Activated T-cell treated with anti-CD3 and anti-CD28 coated beads for 1 hour (primary cell): Measurements from ENCODE around the gene HAO1.
"Not testable (repeated sequence)": the region's sequence is repeated elsewhere in the genome, so short reads cannot be mapped to it uniquely, and the experiment has no call there.

Experiments used
- DNase-seq: peaks from one replicate; pipeline ENCODE4 v3.0.0-alpha.2; 2020; ENCODE audit warnings: low read depth

The HAO1 gene

DNA sequence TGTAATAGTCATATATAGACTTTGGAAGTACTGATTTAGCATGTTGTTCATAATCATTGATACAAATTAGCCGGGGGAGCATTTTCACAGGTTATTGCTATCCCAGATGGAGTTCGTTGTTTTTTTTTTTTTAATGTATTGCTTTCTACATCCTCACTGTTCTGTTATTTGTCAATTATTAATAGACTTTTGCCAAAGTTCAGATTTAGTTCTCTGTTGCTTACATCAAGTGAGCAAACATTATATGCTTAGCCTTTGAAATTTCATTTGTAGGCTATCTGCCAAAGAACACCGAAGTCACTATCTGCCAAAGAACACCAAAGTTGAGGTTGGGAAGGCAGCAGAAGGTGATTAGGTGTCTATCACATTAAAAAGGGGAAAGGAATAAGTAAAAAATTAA is at the start of gene HAO1:
TSS of gene HAO1 (minus strand) at position 118 of the 400 bp plus-strand sequence. CDS start at position 82, 36 bp downstream.
- no peak for DNase-seq

DNA sequence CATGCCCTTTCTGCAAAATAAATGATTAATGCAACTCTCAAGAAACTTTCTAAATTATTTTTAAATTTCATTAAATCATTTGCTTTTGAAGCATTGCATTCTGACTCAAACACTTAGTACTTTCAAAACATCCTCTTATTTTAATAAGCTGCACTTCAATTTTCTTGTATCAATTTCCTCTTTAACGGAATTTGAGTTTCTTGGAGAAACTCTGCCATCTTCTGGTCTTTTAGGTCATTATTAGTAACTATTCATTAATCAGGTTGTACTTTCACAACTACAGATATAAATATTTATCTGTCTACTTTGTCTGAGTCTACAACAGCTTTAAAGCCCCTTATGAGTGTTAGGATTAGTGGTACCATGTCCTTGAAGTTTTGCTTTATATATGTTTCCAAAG is 49.1 kb upstream of the HAO1 start:
- DNase-seq: no peak

DNA sequence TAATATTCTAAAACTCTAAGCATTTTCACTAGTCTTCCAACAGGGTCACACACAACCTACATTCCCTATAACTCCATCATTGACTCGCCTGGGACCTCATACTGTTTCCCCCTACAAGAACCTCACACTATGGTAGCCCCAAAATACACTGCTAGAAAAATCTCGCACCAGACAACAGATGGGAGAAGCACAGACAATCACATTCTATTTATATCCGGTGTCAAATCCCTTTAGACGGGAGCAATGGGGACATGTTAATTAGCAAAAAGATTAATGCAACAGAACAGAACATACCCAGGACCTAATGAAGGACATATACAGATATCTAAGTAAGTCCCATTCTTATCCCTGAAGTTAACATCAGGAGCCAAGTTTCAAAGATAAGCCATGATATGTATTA is 45.7 kb upstream of the HAO1 start:
- no peak for DNase-seq

DNA sequence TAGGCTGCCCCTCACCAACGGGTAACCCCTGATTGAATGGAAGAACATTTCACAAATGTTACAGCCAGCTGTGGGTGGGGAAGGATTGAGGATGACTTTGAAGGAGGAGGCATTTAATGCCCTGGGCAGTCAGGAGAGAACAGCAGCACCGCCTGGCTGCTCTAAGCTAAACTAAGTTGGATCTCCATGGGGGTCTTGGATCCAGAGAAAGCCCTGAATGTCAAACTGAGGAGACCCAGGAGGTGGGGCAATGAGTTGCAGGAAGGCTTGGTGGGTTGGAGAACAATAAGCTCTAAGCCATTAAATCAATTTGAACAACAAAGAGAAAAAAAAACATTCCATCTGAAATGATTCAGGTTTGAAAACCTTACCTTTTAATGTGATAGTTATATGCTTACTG is 43.9 kb upstream of the HAO1 start:
- no peak for DNase-seq

DNA sequence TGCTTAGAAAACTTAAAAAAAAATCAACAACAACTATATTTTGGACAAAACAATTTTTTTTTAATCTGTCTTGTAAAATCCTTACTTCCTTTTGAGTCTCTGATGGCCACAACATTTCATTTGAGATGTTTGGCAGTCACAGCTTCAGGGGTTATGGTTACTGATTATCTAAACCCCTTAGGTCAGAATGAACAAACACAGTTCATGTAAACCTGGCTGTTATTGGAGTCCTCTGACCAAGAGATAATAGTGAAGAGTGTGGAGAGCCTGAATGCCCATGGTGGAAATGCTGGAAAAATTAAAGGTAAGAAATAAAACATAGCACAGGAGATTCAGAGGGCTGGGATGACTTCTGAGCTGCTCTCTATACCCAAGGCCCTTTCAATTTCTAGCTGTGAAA is 41.1 kb upstream of the HAO1 start:
- DNase-seq: no peak

DNA sequence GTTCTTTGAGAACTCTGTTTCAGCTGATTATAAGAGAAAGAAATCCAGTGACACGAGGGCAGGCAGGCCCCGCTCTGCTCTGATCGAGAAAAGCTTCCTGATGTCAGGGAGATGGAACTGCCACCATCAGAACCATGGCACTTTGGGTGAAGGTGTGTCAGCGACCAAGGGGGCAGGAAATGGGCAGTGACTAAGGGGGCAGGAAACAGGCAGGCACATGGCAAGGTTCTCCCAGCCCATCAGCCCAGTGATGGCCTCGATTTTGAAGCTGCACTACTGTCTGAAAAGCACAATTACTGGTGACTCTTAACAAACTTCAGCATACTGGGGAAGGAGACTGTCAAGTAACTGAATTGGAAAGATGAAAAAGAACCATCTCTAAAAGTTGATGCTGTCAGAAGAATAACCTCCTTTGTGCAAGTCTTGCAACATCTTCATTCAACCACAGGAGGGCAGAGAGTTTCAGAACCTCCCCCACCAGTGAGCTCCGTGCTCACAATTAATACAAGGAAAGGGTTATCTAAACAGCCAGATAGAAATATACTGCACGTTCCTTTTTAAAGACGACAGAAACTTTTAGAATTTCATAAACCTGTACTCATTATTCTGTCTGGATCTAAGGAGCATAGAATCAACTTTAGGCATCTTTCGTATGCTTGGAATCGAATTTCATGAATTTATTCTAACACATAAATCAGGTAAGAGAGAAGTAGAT is 40.2 kb upstream of the HAO1 start:
- DNase-seq: no peak

DNA sequence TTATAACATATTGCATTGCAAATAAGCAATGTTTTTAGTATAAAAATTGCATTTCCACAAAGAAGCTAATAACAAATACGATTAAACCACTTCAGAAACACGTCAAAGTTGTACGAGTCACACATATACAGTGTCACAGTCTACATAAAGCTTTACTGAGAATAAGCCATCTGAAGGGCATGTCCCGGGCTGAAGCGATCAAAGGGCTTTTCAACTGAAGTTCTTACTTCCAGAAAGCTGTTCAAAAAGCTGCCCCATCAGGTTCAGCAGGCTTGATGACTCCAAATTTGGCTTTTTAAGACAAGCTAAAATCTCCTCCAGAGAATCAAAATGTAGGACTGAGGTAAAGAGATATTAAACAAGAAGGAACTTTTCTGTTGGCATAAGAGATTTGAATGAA is 37.5 kb upstream of the HAO1 start:
- no peak for DNase-seq

DNA sequence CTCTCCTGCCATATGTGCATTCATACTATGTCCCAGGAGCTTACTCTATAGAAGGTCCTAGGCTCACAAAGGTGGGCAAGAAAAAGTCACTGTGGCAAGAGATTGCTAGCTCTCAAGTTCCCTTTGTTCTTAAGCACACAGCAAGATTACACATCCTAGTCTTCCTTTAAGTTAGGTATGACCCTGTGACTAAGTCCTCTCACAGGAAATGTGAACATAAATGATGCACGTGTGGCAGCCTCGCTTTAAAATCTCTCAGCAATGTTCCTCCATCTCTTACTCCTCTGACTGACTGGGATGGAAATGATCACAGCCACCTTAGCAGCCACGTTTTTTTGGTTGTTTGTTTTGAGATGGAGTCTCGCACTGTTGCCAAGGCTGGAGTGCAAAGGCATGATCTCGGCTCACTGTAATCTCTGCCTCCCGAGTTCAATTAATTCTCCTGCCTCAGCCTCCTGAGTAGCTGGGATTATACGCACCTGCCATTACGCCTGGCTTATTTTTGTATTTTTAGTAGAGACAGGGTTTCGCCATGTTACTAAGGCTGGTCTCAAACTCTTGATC is 35.7 kb upstream of the HAO1 start:
- DNase-seq: no peak

DNA sequence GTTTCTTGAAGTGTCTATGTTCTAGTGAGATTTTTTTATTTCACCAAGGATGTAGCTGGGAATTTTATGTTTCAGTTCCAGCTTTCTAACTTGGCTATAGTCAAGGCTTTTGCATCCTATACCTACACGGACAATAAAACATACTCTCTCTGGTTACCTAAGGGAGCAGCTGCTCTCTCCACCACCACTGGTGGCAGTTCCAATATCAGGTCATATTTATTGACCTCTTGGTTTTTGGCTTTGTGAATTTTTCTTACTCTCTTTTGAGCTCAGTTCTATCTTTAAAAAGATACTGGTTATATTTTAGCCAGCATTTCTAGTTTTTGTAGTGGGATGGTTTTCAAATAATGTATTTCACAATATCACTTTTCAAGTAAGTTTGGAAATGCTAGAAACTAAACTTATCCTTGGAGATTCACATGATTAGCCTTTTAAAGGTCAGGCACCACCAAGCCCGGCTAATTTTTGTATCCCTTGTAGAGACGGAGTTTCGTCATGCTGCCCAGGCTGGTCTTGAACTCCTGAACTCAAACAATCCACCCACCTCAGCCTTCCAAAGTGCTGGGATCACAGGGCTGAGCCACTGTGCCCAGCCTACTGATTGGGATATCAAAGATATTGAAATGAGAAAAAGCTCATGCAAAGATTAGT is 34.7 kb upstream of the HAO1 start:
- no peak for DNase-seq

DNA sequence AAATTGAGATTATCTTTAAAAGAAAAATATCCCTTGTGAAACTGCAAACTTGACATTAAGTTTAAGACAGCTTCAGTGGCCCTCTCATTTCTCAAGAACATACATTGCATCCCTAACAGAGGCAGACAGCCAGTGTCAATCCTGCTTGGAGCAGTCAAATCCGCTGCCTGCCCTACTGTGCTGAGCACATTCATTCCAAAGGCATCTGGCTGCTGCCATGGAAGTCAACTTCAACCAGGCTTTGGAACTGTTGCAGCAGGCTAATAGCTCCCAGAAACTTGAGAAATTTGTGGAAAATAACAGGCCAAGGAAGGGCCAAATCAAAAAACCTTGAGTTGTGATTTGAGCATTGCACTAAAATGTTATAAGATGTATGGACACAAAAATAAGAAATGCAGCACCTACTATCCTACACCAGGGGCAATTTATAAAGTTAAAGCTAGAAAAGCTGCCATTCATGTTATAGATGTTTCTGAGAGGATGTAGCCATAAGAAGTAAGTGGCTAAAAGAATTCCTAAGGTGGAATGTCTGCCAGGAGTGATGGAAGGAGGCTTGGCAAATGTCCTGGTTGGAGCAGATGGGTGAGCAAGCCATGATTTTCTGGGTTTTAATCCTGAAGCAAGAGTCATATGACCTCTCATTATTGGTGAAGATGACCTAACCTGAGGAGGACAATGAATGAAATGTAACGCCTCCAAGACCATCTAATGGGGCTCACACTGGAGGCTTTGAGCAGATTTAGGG is 31.4 kb upstream of the HAO1 start:
- no peak for DNase-seq

DNA sequence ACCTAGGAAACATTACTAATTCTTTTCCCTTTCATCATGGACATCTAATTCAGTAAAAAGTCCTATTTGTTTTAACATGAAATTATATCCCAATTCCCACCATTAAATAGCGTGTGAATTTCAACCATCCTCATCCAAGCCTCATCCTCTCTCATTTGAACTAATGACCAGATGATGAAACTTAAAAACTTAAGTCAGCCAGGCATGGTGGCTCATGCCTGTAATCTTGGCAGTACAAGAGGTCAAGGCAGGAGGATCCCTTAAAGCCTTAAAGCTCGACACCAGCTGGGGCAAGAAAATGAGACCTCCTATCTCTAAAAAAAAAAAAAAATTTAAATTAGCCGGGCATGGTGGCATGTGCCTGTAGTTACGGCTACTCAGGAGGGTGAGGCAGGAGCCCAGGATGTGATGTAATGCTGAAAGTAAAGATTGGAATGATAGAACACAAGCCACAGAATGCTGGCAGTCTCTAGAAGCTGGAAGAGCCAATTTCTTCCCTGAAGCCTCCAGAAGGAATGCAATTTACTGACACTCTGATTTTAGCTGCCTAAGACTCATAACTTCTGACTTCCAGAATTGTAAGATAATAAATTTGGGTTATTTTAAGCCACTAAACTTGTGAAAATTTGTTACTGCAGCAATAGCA is 27.1 kb upstream of the HAO1 start:
- no peak for DNase-seq

DNA sequence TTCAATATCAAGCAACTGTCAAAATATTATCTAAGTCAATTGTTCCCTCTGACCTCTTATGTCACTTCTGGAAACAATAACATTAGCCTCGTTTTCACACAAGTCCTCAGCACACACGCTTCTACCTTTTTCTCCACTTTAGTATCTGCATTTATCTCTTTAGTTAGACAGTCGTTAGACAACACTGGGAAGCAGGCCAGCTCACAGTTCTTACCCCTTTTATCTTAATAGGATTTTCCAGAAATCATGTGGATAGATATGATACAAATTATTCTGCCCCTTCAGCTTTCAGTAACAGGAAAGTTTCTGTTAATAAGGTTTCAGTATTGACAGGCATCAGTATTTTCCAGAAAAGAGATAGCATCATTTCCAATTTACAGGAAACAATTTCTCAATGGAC is 25.9 kb upstream of the HAO1 start:
- no peak for DNase-seq

DNA sequence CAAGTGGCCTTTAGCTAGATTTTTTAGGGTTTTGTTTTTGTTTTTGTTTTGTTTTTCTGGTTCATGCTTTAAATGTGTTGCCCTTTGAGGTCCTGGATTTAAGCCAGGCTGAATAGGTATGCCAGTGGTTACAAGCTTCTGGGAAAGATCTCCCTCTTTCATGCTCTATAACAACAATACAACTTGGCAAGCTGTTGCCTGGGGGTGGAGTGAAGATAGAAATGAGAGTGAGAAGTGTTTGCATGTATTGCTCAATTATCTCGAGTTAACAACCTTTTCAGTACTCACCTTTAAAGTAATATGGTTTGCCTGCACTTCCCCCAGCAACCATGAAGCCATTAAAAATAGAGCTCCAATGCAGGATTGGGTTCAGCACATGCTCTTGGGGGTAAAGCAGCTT is 19.2 kb upstream of the HAO1 start:
- DNase-seq: no peak

DNA sequence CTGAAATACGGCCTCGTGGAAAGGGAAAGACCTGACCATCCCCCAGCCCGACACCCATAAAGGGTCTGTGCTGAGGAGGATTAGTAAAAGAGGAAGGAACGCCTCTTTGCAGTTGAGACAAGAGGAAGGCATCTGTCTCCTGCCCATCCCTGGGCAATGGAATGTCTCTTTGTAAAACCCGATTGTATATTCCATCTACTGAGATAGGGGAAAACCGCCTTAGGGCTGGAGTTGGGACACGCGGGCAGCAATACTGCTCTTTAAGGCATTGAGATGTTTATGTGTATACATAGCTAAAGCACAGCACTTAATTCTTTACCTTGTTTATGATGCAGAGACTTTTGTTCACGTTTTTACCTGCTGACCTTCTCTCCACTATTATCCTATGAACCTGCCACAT is 16.3 kb upstream of the HAO1 start:
- not testable (repeated sequence) for DNase-seq

DNA sequence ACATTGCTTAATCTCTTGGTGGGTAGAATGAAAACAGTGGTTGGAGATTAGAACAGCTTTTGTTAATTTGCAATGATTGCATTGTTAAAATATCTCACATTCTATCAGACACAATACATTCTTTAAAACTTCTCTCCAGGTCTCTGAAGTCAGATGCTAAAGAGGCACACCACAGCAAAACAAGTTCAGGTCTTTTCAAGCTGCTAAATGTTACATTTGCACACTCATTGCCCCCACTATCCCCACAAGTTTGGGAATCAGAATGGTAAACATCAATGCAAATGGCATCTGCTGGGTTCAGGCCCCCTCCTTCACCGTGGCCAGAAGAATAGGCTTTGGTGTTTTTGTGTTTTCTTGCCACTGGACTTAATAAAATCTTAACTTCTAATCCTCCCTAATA is 10.1 kb upstream of the HAO1 start:
- DNase-seq: no peak

DNA sequence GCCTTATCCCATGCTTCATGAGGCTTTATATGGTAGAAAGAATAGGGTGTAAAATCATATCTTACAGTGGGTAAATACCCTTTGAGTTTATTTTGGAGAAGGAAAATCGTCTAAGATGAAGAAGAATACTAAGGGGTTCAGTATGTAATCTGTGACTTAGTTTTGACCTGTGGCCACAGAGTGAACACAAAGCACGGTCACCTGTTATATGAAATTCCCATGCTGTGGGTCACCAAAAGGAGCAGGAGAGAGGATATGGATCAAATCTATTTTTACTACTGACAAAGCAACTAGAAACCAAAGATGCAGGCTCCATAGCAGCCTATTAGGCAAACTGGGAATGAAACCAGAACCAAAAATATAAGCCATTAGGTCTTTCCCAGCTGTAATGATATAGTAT is 3.6 kb upstream of the HAO1 start:
- DNase-seq: no peak

DNA sequence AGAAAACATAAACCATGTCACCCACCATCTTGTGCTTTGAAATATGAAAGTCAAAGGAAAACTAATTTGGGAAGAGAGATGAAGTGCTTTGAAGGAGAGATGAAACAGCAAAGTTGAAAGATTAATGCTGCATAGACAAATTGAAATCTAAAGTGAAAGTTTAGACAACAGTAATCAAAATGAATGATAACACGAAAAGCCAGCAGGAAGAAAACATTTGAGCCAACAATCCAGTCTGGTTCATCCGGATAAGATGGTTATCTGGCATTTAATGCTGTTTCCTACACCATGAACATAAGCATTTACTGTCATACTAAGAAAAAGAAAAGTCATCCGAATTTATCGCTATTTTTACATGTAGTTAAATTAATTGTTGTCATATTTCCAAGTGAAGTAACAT is 595 bp downstream of the HAO1 start:
- DNase-seq: no peak

DNA sequence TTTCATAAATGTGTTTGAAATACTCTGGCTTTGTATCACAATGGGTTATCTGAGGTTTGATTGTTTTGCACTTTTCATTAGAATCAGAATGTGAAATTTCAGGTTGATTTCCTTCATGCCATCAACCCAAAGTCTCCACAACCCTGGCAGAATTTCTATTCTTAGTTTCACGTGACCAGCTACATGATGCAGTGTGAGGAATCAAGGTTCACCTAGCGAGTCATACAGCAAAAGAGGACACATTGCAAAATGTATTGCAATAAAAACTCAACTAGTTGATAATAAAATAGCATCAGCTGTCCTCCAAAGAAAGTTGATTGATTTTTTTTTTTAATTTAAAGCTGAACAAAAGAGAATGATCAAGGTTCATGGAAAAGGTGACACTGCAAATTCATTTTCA is 2.2 kb downstream of the HAO1 start:
- no peak for DNase-seq

DNA sequence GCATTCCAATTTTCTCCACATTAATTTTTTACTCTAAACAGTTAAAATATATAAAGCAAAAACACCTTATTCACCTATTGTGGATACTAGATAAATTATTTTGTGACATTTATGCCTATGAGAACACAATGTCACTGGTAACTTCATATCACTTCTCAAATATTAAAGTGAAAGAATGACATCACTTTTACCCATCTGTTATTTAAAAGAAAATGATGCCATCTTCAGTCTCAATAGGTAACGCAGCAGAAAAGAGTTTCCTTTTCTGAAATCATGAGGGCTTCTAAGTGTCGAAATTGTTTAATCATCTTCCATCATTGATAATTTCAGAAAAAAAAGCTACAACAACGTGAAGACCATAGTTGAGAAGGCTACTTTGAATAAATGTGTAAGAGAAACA is 2.9 kb downstream of the HAO1 start:
- no peak for DNase-seq

DNA sequence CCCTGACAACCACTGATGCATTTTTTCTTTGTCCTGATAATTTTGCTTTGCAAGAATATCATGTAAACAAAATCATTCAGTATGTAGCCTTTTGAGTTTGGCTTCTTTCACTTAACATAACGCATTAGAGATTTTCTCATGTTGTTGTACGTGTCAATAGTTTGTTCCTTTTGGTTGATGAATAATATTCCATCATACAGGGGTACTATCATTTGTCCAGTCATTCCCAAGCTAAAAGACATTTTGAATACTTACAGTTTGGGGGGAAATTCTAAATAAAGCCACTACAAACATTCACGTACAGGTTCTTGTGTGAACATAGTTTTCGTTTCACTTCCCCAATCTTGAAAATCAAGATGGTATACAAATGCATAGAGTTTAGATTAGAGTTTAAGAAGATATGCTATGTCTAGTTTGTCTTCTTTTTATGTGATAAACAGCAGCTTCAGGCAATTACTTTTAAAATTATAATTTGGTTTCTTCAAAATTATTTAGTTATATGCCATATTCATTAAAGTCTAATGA is 5.2 kb downstream of the HAO1 start:
- no peak for DNase-seq

DNA sequence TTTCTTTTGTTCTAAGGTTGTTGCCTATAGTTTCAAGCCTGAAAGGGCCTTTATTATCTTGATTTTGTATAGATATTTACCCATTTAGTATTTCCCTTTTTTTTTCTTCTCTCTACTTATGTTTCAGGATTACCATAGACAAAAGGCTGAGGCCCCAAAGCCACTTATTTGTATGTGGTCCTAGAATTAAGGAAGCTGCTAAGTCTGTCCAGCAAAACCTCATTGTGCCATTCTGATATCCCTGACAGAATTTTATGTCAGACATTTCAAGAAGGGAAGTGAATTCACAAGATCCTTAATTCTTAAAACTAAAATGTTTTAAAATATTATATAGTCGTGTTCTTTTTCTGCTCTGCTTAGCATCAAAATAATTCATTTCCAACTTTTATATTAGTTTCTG is 6.9 kb downstream of the HAO1 start:
- no peak for DNase-seq

DNA sequence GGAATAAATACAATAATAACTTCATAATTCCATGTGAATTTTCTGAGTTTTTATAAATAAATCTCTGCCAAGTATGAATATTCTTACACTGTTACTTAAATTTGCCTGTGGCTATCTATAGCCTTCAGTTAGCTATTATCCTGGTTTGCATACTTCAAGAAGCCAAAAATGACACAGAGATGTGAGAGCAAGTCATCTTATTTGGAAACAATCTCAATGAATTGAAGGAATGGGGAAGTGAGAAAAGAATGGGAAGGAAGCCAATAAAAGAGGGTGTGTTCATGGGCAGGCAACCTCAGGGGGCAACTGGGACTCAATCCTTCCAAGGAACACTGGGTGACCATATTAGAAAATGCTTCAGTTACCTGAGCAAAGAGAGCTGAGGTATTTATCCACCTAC is 9.9 kb downstream of the HAO1 start:
- DNase-seq: no peak
